ENCODE data around the gene CHMP3. TPM values are rescaled to one million over a fixed set of nuclear protein-coding genes. Genes with fewer than 3 reads are reported as not detected.

CHMP3 gene
- total and polyA plus RNA-seq, 2 of the 13 experiments (the other 11 are each of a cell fraction or from before 2014, with no cell fraction given): 64.1 to 114 TPM

GRCh38 chr2:86562922-86563649, at the start of gene CHMP3 (continued):
- TF ChIP-seq ZNF512B (CRISPR knock-in tag; IDR thresholded peaks at IDR 0.05; ENCODE audit: borderline replicate concordance): no peak
- no peak for TF ChIP-seq ZFP36 (IDR thresholded peaks at IDR 0.05; ENCODE audit: borderline replicate concordance, low read depth, low read length, partially characterized antibody)
- TF ChIP-seq HNRNPLL (IDR thresholded peaks at IDR 0.05; ENCODE audit: low read depth, low read length, poor library complexity, severe bottlenecking): peak; percentile 84
- TF ChIP-seq ZNF772 (CRISPR knock-in tag; IDR thresholded peaks at IDR 0.05): peak; percentile 96
- TF ChIP-seq NCOA2 (CRISPR knock-in tag; IDR thresholded peaks at IDR 0.05): peak; percentile 61
- 0 out of 2 replicates have a peak, but pooled peaks have one; percentile 24 for TF ChIP-seq GTF2F1 (IDR thresholded peaks at IDR 0.05; ENCODE audit: low read length)
- no peak; the same call in 1 of the 2 replicates for TF ChIP-seq FOXO1 (CRISPR knock-in tag; IDR thresholded peaks at IDR 0.05)
- TF ChIP-seq ZNF512 (CRISPR knock-in tag; IDR thresholded peaks at IDR 0.05): no peak
- TF ChIP-seq KDM4B (CRISPR knock-in tag; IDR thresholded peaks at IDR 0.05): peak; percentile 58; the same call in 1 of the 2 replicates
- TF ChIP-seq THRA (CRISPR knock-in tag; IDR thresholded peaks at IDR 0.05; ENCODE audit: borderline replicate concordance): peak; percentile 9
- TF ChIP-seq ZNF18 (CRISPR knock-in tag; IDR thresholded peaks at IDR 0.05; ENCODE audit: insufficient replicate concordance): peak; percentile 33
- no peak for TF ChIP-seq GLI4 (CRISPR knock-in tag; IDR thresholded peaks at IDR 0.05; ENCODE audit: borderline replicate concordance)
- TF ChIP-seq CBX1 (IDR thresholded peaks at IDR 0.05; ENCODE audit: low read depth): no peak
- TF ChIP-seq, protein P1, sequence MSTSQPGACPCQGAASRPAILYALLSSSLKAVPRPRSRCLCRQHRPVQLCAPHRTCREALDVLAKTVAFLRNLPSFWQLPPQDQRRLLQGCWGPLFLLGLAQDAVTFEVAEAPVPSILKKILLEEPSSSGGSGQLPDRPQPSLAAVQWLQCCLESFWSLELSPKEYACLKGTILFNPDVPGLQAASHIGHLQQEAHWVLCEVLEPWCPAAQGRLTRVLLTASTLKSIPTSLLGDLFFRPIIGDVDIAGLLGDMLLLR (CRISPR knock-in tag; IDR thresholded peaks at IDR 0.05): peak; percentile 95
- peak; percentile 44; the same call in 1 of the 2 replicates for TF ChIP-seq ZNF430 (CRISPR knock-in tag; IDR thresholded peaks at IDR 0.05)
- TF ChIP-seq, protein P2, sequence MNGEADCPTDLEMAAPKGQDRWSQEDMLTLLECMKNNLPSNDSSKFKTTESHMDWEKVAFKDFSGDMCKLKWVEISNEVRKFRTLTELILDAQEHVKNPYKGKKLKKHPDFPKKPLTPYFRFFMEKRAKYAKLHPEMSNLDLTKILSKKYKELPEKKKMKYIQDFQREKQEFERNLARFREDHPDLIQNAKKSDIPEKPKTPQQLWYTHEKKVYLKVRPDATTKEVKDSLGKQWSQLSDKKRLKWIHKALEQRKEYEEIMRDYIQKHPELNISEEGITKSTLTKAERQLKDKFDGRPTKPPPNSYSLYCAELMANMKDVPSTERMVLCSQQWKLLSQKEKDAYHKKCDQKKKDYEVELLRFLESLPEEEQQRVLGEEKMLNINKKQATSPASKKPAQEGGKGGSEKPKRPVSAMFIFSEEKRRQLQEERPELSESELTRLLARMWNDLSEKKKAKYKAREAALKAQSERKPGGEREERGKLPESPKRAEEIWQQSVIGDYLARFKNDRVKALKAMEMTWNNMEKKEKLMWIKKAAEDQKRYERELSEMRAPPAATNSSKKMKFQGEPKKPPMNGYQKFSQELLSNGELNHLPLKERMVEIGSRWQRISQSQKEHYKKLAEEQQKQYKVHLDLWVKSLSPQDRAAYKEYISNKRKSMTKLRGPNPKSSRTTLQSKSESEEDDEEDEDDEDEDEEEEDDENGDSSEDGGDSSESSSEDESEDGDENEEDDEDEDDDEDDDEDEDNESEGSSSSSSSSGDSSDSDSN (CRISPR knock-in tag; IDR thresholded peaks at IDR 0.05): peak; percentile 76; the same call in 1 of the 2 replicates
- peak; percentile 79; the same call in 1 of the 2 replicates for TF ChIP-seq JUNB (CRISPR knock-in tag; IDR thresholded peaks at IDR 0.05; ENCODE audit: borderline replicate concordance)

Measured in HepG2 (cell line).